Measurements from ENCODE around the gene AGBL4.

AGBL4 gene

DNA sequence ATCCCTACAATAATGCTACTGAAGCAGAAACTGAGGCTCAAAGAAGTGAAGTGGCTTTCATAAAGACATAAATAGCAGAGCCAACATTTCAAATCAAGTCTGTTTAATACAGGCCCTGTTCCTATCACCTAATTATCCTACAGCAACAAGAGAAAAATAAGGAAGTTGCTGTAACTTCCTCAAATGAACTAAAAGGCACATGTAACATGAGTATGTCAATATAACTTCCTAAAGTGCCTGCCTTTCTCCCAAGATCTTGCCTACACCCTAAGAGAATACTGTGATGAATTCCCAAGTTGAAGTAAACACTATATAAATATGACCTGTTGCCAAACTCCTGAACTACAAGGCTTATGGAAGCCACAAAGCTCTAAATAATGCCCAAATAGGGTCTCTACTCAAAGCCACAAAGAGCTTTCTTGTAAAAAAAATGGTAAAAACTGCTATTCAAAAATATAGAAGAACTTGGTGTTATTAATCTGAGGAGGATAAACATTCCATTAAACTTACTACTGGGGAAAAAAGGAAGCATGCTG, 1255.7 kb downstream of the AGBL4 start:
- no peak for DNase-seq (ENCODE audit: low read depth in 2 of 2)

DNA sequence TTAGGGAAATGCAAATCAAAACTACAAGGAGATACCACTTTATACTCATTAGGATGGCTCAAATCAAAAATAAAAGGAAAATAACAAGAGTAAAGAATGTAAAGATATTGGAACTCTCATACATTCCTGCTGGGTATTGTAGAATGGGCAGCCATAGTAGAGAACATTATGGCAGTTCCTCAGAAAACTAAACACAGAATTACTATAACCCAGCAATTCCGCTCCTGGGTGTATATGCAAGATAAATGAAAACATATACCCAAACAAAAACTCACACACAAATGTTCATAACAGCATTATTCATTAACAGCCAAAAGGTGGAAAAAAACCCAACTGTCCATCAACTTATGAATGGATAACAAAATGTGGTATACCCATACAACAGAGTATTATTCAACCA, 1258.4 kb downstream of the AGBL4 start:
- DNase-seq (ENCODE audit: low read depth in 2 of 2): no peak

DNA sequence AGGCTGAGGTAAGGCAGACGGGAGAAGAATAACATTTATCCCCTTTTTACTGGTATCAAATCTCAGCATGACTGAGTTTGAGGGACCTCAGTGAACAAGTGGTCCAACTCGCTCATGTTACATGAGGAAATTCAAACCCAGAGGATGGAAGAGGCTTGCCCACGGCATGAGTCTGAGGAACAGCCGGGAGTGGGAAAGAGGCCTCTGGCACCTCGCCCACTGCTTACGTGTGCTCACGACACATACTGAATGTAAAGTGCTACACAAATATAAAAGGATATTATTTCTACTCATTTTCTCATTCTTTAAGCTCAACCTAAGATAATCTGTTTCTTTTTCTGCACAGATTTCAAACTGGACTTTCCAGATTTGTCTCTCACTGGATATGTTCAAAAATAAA, 1261.8 kb downstream of the AGBL4 start:
- DNase-seq (ENCODE audit: low read depth in 2 of 2): no peak

GRCh38 chr1:48761411-48761810, 1262.3 kb downstream of the AGBL4 start:
- no peak for DNase-seq (ENCODE audit: low read depth in 2 of 2)

- DNase-seq (ENCODE audit: low read depth in 2 of 2): no peak
Measured at GRCh38 chr1:48760857-48761256, 1262.9 kb downstream of the AGBL4 start.

DNA sequence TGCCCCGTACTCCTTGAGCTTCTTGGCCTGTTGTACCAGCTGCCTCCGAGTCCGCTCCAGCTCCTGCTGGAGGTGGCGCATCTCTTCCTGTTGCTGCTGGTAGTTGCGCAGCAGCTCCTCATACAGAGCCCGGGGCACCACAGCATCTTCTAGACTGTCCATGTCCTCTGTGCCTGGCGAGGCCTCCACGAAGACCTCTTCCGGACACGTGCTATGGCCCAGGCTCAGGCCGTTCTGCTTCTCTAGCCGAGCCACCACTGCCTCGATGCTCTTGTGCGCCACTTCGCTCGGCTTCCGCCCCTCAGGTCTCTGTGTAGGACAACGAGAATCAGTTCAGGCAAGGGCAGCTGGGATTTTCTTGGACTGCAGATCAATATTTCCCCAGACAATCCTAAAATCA, 1264.8 kb downstream of the AGBL4 start:
- DNase-seq (ENCODE audit: low read depth in 2 of 2): no peak

- DNase-seq (ENCODE audit: low read depth in 2 of 2): no peak
Measured at GRCh38 chr1:48757363-48757762, 1266.4 kb downstream of the AGBL4 start.

- no peak for DNase-seq (ENCODE audit: low read depth in 2 of 2)
Measured at GRCh38 chr1:48756683-48757316, 1267.0 kb downstream of the AGBL4 start.

- DNase-seq (ENCODE audit: low read depth in 2 of 2): no peak
Measured at GRCh38 chr1:48753293-48753692, 1270.5 kb downstream of the AGBL4 start.

DNA sequence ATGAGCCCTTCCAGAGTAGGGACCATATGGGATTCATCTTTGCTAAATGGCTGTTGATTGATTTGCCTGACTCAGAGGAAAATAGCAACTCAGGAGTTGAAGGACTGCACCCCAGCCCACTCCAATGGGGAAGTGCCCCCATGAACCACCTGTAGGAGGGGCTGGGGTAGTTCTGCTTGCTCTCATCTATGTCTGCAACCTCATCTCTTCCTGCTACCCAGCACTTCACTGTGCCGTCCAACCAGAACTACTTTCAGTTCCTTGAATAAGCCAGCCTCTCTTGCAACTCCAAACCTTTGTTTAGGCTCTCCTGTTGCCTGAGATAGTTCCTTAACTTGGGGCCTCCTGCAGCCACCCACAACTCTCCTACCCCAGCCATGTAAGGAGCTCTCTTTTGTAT, 1273.6 kb downstream of the AGBL4 start:
- no peak for DNase-seq (ENCODE audit: low read depth in 2 of 2)

GRCh38 chr1:48749068-48749467, 1274.7 kb downstream of the AGBL4 start:
- no peak for DNase-seq (ENCODE audit: low read depth in 2 of 2)

- DNase-seq (ENCODE audit: low read depth in 2 of 2): no peak
Measured at GRCh38 chr1:48746906-48747305, 1276.8 kb downstream of the AGBL4 start.

- DNase-seq (ENCODE audit: low read depth in 2 of 2): no peak
Measured at GRCh38 chr1:48744032-48744431, 1279.7 kb downstream of the AGBL4 start.

DNA sequence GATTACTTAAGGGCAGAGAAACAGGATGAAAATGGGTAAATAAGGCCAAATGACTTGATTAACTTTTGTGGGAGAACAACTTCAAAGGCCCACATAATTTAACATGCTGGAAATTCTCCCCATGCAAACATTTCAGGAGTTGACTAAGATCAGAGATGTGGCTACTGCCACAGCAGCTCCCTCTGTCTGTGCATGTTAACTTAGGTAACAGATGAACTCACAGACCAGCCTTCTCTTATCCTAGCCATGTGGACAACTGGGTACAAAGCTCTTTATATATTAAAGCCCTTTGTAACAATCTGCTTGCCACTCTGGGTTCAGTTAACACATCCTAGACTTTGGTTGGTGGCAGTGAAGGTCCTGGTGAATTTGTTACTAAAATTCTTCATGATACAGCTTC, 1280.3 kb downstream of the AGBL4 start:
- DNase-seq (ENCODE audit: low read depth in 2 of 2): no peak

- no peak for DNase-seq (ENCODE audit: low read depth in 2 of 2)
Measured at GRCh38 chr1:48741380-48741779, 1282.4 kb downstream of the AGBL4 start.

DNA sequence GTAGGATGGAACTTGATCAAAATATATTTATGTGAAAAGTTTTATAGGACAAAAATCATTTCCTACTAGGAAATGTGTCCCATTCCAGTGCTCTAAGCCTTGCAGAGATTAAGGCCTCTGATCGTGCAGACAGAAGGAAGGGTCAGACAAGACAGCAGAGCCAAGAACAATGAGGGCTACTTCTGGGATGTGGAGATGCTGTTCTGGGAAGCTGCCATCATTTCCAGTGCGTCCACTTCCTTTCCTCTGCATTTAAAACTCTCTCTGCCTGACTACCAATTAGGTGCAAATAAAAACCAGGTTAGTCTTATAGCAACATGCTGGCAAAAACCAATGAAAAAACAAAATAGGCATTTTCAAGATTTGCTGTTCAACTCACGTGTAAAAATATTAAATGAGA, 1283.1 kb downstream of the AGBL4 start:
- DNase-seq (ENCODE audit: low read depth in 2 of 2): no peak

GRCh38 chr1:48739091-48739490, 1284.7 kb downstream of the AGBL4 start:
- no peak for DNase-seq (ENCODE audit: low read depth in 2 of 2)

DNA sequence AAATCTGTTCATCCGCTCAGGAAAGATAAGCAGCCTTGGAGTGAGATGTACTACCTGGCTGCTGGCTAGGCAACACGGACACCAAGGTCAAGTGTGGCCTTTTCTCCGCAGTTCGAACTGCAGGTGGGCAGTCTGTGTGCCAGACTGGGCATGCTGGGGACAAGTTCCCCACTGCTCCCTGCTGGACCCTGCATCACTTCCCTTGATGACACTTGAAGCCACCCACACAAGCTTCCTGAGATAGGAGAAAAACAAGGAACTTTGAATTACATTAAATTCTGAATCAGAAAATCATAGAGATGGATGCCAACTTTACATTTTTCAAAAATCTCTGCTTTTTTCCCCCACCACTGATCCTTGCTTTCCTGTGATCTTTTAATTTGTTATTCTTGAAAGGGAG, 1285.4 kb downstream of the AGBL4 start:
- no peak for DNase-seq (ENCODE audit: low read depth in 2 of 2)

GRCh38 chr1:48735796-48736195, 1288.0 kb downstream of the AGBL4 start:
- no peak for DNase-seq (ENCODE audit: low read depth in 2 of 2)

DNA sequence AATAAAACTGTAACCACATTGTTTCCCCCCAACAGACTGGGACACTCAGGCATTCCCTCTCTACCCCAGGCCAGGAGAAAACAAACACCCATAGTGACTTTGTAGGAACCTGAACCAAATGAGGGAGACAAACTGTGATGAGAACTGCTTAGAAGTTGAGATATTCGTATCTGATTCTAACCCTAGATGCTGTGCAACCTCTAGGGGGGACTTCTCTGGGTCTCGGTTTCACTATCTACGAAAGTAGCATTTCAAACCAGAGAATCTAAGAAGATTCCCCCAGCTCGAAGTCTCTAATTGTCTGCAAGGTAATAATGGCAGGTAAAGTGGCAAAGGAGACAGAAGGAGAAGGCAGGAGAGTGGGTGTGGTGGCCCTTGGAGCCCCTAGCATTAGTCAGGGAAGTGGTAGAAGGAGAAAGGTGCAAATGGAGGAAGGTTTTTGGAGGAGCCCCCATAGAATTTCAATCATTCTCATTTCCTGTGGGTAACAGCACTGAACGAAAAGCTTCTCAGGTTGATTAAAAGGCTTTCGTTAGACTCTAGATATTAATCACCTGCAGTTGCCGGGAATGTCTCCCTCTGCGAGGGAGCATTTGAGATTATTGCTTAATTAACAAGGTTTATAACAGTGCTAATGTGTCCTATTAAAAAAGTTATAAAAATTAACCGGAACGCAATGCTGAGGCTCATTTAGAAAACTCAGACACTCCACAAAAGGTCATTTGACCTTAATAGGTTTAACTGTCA, 1293.4 kb downstream of the AGBL4 start:
- no peak for DNase-seq (ENCODE audit: low read depth in 2 of 2)

GRCh38 chr1:48728584-48728983, 1295.2 kb downstream of the AGBL4 start:
- no peak for DNase-seq (ENCODE audit: low read depth in 2 of 2)

- DNase-seq (ENCODE audit: low read depth in 2 of 2): no peak
Measured at GRCh38 chr1:48726557-48727215, 1297.1 kb downstream of the AGBL4 start.

DNA sequence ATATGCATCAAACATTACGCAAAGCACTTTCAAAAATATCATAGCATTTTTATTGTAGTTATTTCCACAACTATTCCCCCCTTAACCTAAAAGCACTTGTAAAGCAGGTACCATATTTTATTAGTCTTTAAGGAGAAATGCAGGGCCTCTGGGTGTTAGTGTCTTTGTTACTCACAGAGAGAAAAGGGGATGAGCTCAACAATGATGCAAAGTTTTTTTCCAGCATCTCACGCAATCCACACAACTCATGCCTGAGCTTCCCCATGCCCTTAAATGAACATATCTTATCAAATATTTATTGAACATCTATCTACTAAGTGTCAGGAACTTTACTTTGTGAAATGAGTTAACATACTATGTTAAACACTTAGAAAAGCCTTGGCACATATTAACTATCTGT, 1297.6 kb downstream of the AGBL4 start:
- DNase-seq (ENCODE audit: low read depth in 2 of 2): no peak

Data from stimulated activated CD4-positive, alpha-beta T cell treated with anti-CD3 and anti-CD28 coated beads, Interleukin-1b, Interleukin-23, amount 100 ng/mL, for 1 hour (primary cell).